HepG2 (cell line): ENCODE data around the gene PSORS1C2.

Experiments used
- AKAP8 ChIP-seq: sonication (generic); formaldehyde crosslinking; IDR thresholded peaks from 2 replicates; pipeline ENCODE4 v1.5.1; 2020; ENCODE audit warnings: mild to moderate bottlenecking, missing genetic modification reagents
- BHLHE40 ChIP-seq: IDR thresholded peaks from 2 replicates; pipeline ENCODE4 v1.6.1; 2011; ENCODE audit warnings: low read length, improper control_type of control experiment
- CTCF ChIP-seq: sonication (generic); formaldehyde crosslinking; IDR thresholded peaks from 2 replicates; pipeline ENCODE4 v1.5.0; 2020; ENCODE audit warnings: mild to moderate bottlenecking, missing genetic modification reagents, moderate library complexity
- JUND ChIP-seq: sonication (generic); formaldehyde crosslinking; IDR thresholded peaks from 2 replicates; pipeline ENCODE4 v1.8.0; 2022; ENCODE audit warnings: mild to moderate bottlenecking, missing genetic modification reagents
- NFE2 ChIP-seq: sonication (generic); formaldehyde crosslinking; IDR thresholded peaks from 2 replicates; pipeline ENCODE4 v1.4.0; 2020; ENCODE audit warnings: missing genetic modification reagents
- PATZ1 ChIP-seq: sonication (generic); formaldehyde crosslinking; IDR thresholded peaks from 2 replicates; pipeline ENCODE4 v1.4.0; 2020; ENCODE audit warnings: missing genetic modification reagents
- POLR2A ChIP-seq, 2 experiments: IDR thresholded peaks; 2 replicates each; pipeline ENCODE4 v1.6.1; 2011; ENCODE audit warnings: low read depth in 2 of 2, low read length in 2 of 2, mild to moderate bottlenecking in 1 of 2, moderate library complexity in 1 of 2; ENCODE audit not compliant: insufficient read depth in 1 of 2
- POLR2AphosphoS5 ChIP-seq: IDR thresholded peaks from 2 replicates; pipeline ENCODE4 v1.6.1; 2012; ENCODE audit warnings: low read depth, low read length
- SSRP1 ChIP-seq: IDR thresholded peaks from 2 replicates; pipeline ENCODE4 v1.6.1; 2016; ENCODE audit warnings: control low read depth
- STAG1 ChIP-seq: sonication (generic); formaldehyde crosslinking; IDR thresholded peaks from 2 replicates; pipeline ENCODE4 v1.4.0; 2020; ENCODE audit warnings: missing genetic modification reagents
- ZC3H4 ChIP-seq: sonication (generic); formaldehyde crosslinking; IDR thresholded peaks from 2 replicates; pipeline ENCODE4 v1.4.0; 2020; ENCODE audit warnings: missing genetic modification reagents, borderline replicate concordance

DNA sequence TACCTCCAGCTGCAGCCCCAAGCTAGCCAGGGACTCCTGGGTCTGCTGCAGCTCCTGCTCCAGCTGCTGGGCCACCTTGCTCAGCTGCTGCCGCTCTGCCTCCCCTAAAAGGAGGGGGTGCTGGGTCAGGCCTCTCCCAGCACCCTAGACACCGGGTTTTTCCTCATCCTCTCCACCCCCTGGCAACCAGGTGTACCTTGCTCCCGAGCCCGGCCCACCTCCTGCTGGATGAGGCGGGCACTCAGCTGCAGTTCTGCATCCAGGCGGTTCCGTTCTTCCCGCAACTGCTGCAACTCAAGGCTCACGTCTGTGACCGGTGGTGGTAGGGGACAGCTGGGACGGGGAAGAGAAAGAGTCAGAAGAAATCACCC lies 6.1 kb upstream of the PSORS1C2 start:
- TF ChIP-seq POLR2AphosphoS5 (no peak), SSRP1 (CRISPR knock-in tag) (no peak), CTCF (CRISPR knock-in tag) (no peak), ZC3H4 (CRISPR knock-in tag) (no peak), JUND (CRISPR knock-in tag) (no peak), POLR2A (IDR thresholded peaks at IDR 0.05; ENCODE audit: insufficient read depth in 1 of 2, low read depth in 2 of 2, low read length in 2 of 2) (no peak), NFE2 (CRISPR knock-in tag) (no peak), STAG1 (CRISPR knock-in tag) (no peak), PATZ1 (CRISPR knock-in tag) (no peak), BHLHE40 (no peak), AKAP8 (CRISPR knock-in tag) (no peak)
